Measurements from ENCODE around the gene LARP1. TPM values are rescaled to one million over a fixed set of nuclear protein-coding genes. Genes with fewer than 3 reads are reported as not detected.

The LARP1 gene
- total RNA-seq, 2 donors from 2014 or later: 92.4 to 98.1 TPM

DNA sequence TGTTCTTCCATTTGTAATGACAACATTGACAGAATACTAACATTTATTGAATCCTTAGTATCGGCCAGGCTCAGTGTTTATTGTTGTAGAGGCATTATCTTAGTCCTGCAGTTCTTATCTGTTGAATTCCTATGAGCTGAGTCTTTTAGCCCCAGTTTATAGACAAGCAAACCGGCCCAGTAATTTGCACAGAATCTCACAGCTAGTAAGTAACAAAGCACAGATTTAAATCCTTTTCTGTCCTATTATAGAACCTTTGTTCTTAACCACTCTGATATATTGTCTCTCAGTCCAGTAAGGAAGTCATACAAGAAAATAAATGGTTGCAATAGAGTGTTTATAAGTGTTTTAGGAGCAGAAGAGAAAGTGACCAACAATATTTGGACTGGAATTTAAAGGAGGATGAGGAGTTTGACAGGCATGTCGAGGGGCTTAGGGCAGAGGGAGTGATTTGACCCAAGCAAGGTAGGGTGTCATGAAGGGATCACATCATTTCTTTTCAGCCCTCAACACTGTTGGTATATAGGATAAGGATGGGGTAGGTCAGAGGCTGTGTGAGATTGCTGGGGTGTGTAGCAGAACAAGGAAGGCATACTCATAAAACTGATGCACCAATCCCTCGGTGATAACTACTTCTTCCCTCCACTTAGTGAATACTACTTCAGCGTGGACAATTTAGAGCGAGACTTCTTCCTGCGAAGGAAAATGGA is 39.5 kb downstream of the LARP1 start:
- no peak overlapping the region for H3K4me3 ChIP-seq
- peak overlapping the region; percentile 29 to 73 for H3K27ac ChIP-seq
- peaks cover 0 to 21% of the 10 kb centered on the region in 2 donors for H3K4me1 ChIP-seq
- H3K36me3 ChIP-seq: peaks cover 43% of the 10 kb centered on the region
- H3K27me3 ChIP-seq: no peaks in the 10 kb centered on the region
- no peaks in the 10 kb centered on the region for H3K9me3 ChIP-seq
- TF ChIP-seq CTCF (IDR thresholded peaks at IDR 0.05): no peak
- DNase-seq (ENCODE audit: low spot score): no peak

DNA sequence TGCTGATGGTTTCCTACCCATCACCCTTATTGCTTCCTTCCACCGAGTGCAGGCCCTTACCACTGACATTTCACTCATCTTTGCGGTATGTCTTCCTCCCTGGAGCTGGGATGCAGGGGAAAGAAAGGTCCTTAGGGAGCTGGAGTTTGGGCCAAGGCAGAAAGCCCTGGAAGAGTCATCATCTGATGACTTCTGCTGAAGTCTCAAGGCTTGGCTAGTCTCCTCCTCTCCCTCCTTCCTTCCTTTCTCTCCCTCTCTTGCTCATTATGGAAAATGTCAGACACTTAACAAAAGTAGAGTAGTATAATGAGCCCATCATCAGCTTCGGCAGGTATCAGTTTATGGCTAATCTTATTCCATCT is 40.0 kb downstream of the LARP1 start:
- Histone ChIP-seq H3K36me3 (peaks cover 46% of the 10 kb centered on the region), H3K4me3 (no peak overlapping the region), H3K27ac (peak overlapping the region; percentile 29 to 73), H3K27me3 (no peaks in the 10 kb centered on the region), H3K9me3 (no peaks in the 10 kb centered on the region), H3K4me1 (peaks cover 0 to 21% of the 10 kb centered on the region in 2 donors)
- DNase-seq (ENCODE audit: low spot score): no peak
- no peak for TF ChIP-seq CTCF (IDR thresholded peaks at IDR 0.05)

GRCh38 chr5:154797762-154798161 is 42.6 kb downstream of the LARP1 start:
- Histone ChIP-seq H3K27me3 (no peaks in the 10 kb centered on the region), H3K36me3 (peaks cover 47% of the 10 kb centered on the region), H3K4me3 (no peak overlapping the region), H3K9me3 (no peaks in the 10 kb centered on the region), H3K4me1 (peaks cover 0 to 29% of the 10 kb centered on the region in 2 donors), H3K27ac (no peak overlapping the region)
- no peak for TF ChIP-seq CTCF (IDR thresholded peaks at IDR 0.05)
- DNase-seq (ENCODE audit: low spot score): no peak

DNA sequence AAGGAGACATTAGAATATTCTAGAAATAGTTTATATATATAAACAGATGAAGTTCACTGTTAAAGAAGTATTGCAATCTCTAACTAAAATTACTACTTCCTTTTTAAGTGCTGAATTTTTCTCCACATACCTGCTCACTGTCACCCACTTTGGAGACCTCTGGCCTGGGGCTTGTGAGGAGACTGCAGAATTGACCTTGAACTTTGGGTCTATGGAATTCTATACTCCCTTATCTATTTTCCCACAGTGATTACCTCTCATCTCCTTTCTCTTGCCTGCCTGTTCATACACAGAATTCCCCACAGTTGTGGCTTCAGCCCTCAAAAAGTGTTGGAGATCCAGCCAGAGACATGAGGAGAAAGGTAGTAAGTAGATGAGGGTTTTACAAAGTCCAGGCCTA is 45.4 kb downstream of the LARP1 start:
- peaks cover 0 to 8% of the 10 kb centered on the region in 2 donors for H3K4me1 ChIP-seq
- H3K27ac ChIP-seq: no peak overlapping the region
- H3K9me3 ChIP-seq: no peaks in the 10 kb centered on the region
- no peak for DNase-seq (ENCODE audit: low spot score)
- no peaks in the 10 kb centered on the region for H3K27me3 ChIP-seq
- no peak for TF ChIP-seq CTCF (IDR thresholded peaks at IDR 0.05)
- no peak overlapping the region for H3K4me3 ChIP-seq
- H3K36me3 ChIP-seq: peaks cover 73% of the 10 kb centered on the region

DNA sequence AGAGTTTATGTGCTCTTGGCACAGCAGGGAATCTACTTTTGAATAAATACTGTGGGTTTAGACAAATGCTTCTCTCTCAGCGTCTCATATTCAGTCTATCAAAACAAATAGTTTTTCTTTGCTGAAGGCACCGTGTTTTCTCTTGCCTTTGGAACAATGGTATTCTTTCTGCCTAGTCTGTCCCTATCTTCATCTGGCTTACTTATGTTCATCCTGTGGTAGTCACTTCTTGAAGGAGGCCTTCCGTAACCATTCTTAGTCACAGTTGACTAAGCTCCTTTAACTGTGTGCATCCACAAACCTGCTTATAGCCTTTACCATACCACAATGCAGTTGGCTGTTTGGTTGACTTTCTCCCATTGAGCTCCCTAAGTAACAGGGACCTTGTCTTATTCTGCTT is 45.9 kb downstream of the LARP1 start:
- Histone ChIP-seq H3K36me3 (peaks cover 78% of the 10 kb centered on the region), H3K9me3 (no peaks in the 10 kb centered on the region), H3K4me3 (no peak overlapping the region), H3K27ac (no peak overlapping the region), H3K4me1 (peaks cover 0 to 8% of the 10 kb centered on the region in 2 donors), H3K27me3 (no peaks in the 10 kb centered on the region)
- no peak for DNase-seq (ENCODE audit: low spot score)
- TF ChIP-seq CTCF (IDR thresholded peaks at IDR 0.05): no peak

DNA sequence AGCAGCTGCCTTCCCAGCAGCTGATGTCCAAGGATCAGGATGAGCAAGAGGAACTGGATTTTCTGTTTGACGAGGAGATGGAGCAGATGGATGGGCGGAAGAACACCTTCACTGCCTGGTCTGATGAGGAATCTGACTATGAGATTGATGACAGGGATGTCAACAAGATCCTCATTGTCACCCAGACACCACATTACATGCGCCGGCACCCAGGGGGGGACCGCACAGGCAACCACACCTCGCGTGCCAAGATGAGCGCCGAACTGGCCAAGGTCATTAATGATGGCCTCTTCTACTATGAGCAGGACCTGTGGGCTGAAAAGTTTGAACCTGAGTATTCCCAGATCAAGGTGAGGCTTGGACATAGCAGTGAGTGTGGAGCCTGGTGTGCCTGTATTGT is 46.9 kb downstream of the LARP1 start:
- no peaks in the 10 kb centered on the region for H3K27me3 ChIP-seq
- no peak overlapping the region for H3K27ac ChIP-seq
- H3K4me1 ChIP-seq: peaks cover 0 to 8% of the 10 kb centered on the region in 2 donors
- peaks cover 76% of the 10 kb centered on the region for H3K36me3 ChIP-seq
- no peaks in the 10 kb centered on the region for H3K9me3 ChIP-seq
- H3K4me3 ChIP-seq: no peak overlapping the region
- DNase-seq (ENCODE audit: low spot score): no peak
- TF ChIP-seq CTCF (IDR thresholded peaks at IDR 0.05): no peak
